NT2/D1 (cell line): ENCODE measurements around the gene HYDIN.
"Not testable (repeated sequence)": the region's sequence is repeated elsewhere in the genome, so short reads cannot be mapped to it uniquely, and the experiment has no call there.

Experiments used
- DNase-seq: peaks from one replicate; pipeline ENCODE4 v3.0.0-alpha.2; 2011; ENCODE audit warnings: low read depth, low spot score
- H3K27me3 ChIP-seq: 2 replicates; pipeline ENCODE4 v1.6.0; 2011; ENCODE audit warnings: mild to moderate bottlenecking; ENCODE audit not compliant: insufficient read length, insufficient read depth
- H3K36me3 ChIP-seq: 2 replicates; pipeline ENCODE4 v1.6.1; 2011; ENCODE audit warnings: mild to moderate bottlenecking, low read length, mixed read lengths; ENCODE audit not compliant: insufficient read depth, insufficient read length
- H3K4me1 ChIP-seq: 2 replicates; pipeline ENCODE4 v1.5.1; 2011; ENCODE audit not compliant: insufficient read depth, insufficient read length
- H3K4me3 ChIP-seq: 2 replicates; pipeline ENCODE4 v1.5.1; 2011; ENCODE audit warnings: low read depth; ENCODE audit not compliant: insufficient read length
- H3K9ac ChIP-seq: 2 replicates; pipeline ENCODE4 v1.6.0; 2011; ENCODE audit warnings: low read depth; ENCODE audit not compliant: insufficient read length
- H3K9me3 ChIP-seq: 2 replicates; pipeline ENCODE4 v1.5.1; 2011; ENCODE audit warnings: mild to moderate bottlenecking, low read length; ENCODE audit not compliant: insufficient read depth

The HYDIN gene

GRCh38 chr16:71039368-71040111 is 191.0 kb downstream of the HYDIN start:
- H3K9ac ChIP-seq, result not testable (repeated sequence)

GRCh38 chr16:71038421-71038820 is 192.1 kb downstream of the HYDIN start:
- not testable (repeated sequence) for H3K9me3 ChIP-seq, H3K4me3 ChIP-seq, DNase-seq, H3K4me1 ChIP-seq, H3K36me3 ChIP-seq, H3K27me3 ChIP-seq, H3K9ac ChIP-seq

More at GRCh38 chr16:71039368-71040111, 191.0 kb downstream of the HYDIN start:
- not testable (repeated sequence) for H3K4me1 ChIP-seq, H3K4me3 ChIP-seq, DNase-seq, H3K36me3 ChIP-seq, H3K9me3 ChIP-seq, H3K27me3 ChIP-seq

- H3K9ac ChIP-seq, H3K36me3 ChIP-seq: not testable (repeated sequence)
Observed at GRCh38 chr16:71037987-71038386, 192.5 kb downstream of the HYDIN start.

GRCh38 chr16:71028032-71028727 is 202.3 kb downstream of the HYDIN start:
- H3K36me3 ChIP-seq, H3K27me3 ChIP-seq, H3K4me1 ChIP-seq, H3K9ac ChIP-seq, H3K9me3 ChIP-seq, H3K4me3 ChIP-seq: not testable (repeated sequence)
- peak; percentile 76 for DNase-seq

More at GRCh38 chr16:71037987-71038386, 192.5 kb downstream of the HYDIN start:
- H3K4me1 ChIP-seq, H3K4me3 ChIP-seq, H3K9me3 ChIP-seq, H3K27me3 ChIP-seq, DNase-seq: not testable (repeated sequence)

GRCh38 chr16:71027511-71027910 is 203.0 kb downstream of the HYDIN start:
- DNase-seq, H3K4me3 ChIP-seq, H3K4me1 ChIP-seq: not testable (repeated sequence)

GRCh38 chr16:71023851-71024439 is 206.6 kb downstream of the HYDIN start:
- H3K9ac ChIP-seq, H3K36me3 ChIP-seq, DNase-seq, H3K9me3 ChIP-seq, H3K4me1 ChIP-seq, H3K27me3 ChIP-seq, H3K4me3 ChIP-seq: not testable (repeated sequence)

More at GRCh38 chr16:71027511-71027910, 203.0 kb downstream of the HYDIN start:
- H3K27me3 ChIP-seq, H3K9me3 ChIP-seq, H3K36me3 ChIP-seq, H3K9ac ChIP-seq: not testable (repeated sequence)

GRCh38 chr16:71021961-71022537 is 208.5 kb downstream of the HYDIN start:
- H3K9ac ChIP-seq, H3K4me3 ChIP-seq, H3K4me1 ChIP-seq, DNase-seq, H3K27me3 ChIP-seq, H3K9me3 ChIP-seq, H3K36me3 ChIP-seq: not testable (repeated sequence)

GRCh38 chr16:71019067-71019682 is 211.3 kb downstream of the HYDIN start:
- H3K9me3 ChIP-seq, DNase-seq, H3K4me1 ChIP-seq, H3K36me3 ChIP-seq, H3K4me3 ChIP-seq, H3K9ac ChIP-seq, H3K27me3 ChIP-seq: not testable (repeated sequence)

- not testable (repeated sequence) for H3K27me3 ChIP-seq, H3K4me1 ChIP-seq, H3K9ac ChIP-seq, DNase-seq, H3K4me3 ChIP-seq, H3K36me3 ChIP-seq, H3K9me3 ChIP-seq
Observed at GRCh38 chr16:71015419-71015818, 215.1 kb downstream of the HYDIN start.

- H3K4me1 ChIP-seq, H3K36me3 ChIP-seq, H3K27me3 ChIP-seq, H3K4me3 ChIP-seq, H3K9me3 ChIP-seq, H3K9ac ChIP-seq: not testable (repeated sequence)
- DNase-seq, result peak; percentile 13
Observed at GRCh38 chr16:71009440-71010223, 220.9 kb downstream of the HYDIN start.

GRCh38 chr16:71006516-71006915 is 224.0 kb downstream of the HYDIN start:
- DNase-seq, H3K36me3 ChIP-seq, H3K9me3 ChIP-seq, H3K9ac ChIP-seq, H3K4me3 ChIP-seq, H3K4me1 ChIP-seq, H3K27me3 ChIP-seq: not testable (repeated sequence)
